ENCODE results near the gene OTOP1.
A peak's percentile ranks its signal among the peaks of the same experiment; 100 is the strongest.
"Not testable (repeated sequence)": the region's sequence is repeated elsewhere in the genome, so short reads cannot be mapped to it uniquely, and the experiment has no call there.

Gene OTOP1

GRCh38 chr4:4160956-4161665 is 65.6 kb downstream of the OTOP1 start:
- not testable (repeated sequence) for DNase-seq

- peak; percentile 30 for DNase-seq
These were observed 81.1 kb downstream of the OTOP1 start for GRCh38 chr4:4145622-4146021.

GRCh38 chr4:4143376-4143775 is 83.4 kb downstream of the OTOP1 start:
- not testable (repeated sequence) for DNase-seq

GRCh38 chr4:4142679-4143078 is 84.0 kb downstream of the OTOP1 start:
- not testable (repeated sequence) for DNase-seq

DNA sequence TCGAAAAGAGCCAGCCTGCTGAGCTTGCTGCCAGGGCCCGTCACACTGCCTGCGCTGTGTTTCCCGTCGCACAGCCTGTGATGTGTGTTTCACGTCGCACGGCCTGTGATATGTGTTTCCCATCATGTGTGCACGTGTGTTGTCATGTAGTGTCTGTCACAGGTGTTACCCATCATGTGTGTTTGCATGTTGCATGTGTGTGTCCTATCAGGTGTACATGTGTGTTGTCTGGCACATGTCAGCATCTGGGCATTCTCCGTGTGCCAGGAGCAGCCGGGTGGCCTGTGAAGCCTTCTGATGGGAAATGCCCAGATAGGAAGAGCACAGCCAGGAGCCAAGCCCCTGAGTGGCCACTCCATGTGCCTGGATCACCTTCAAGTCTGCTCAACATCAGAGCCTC is 85.5 kb downstream of the OTOP1 start:
- DNase-seq = not testable (repeated sequence)
